ENCODE data around the gene ATAD3C. TPM values are rescaled to one million over a fixed set of nuclear protein-coding genes. Genes with fewer than 3 reads are reported as not detected.
"Not testable (repeated sequence)": the region's sequence is repeated elsewhere in the genome, so short reads cannot be mapped to it uniquely, and the experiment has no call there.

ATAD3C gene
- total RNA-seq, 1 donor from 2014 or later, result 1.8 TPM

DNA sequence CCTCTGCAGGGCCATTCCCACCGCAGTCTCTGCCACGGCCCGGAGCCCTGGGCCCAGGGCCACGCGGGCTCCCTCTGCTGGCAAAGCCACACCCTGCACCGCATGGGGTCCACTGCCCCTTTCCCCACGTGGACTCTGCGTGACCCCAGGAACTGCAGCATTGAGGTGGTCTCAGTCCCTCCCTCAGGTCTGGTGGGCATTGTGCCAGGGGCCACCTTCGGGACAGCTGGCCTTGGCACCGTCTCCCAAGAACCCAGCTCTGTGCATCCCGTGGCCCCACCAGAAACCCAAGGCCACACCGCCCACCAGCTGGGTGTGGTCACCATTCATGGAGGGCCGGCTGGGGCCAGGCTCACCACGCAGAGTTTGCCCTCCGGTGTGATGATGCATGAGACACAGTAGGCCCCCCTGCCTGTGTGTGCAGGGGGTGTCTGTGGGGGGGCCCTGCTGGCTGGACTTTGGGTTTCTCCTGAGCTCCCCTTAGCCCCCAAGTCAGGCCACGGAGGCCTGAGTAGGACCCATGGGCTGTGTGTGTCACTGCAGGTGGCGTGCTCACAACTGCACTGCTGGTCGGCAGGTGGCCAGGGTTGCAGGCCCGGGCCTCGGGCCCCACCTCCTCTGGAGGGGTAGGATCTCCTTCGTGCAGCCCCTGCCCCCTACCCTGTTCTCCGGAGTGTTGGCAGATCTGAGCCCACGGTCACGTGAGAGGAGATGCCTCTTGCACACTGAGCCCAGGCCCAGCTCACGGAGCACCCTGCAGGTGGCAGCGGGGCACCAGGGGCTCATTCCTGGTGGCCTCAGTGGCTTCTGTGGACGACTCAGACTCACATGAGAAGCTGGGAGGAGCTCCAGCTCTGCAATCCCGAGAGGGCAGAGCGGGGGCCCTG, 8.2 kb upstream of the ATAD3C start:
- Mint-ChIP-seq H3K4me3 (ENCODE audit: unreplicated experiment) (no peak overlapping the region), H3K36me3 (ENCODE audit: low read depth, unreplicated experiment) (no peaks in the 10 kb centered on the region), H3K27ac (ENCODE audit: unreplicated experiment) (peak overlapping the region; percentile 34), H3K9me3 (ENCODE audit: unreplicated experiment) (no peaks in the 10 kb centered on the region), H3K27me3 (ENCODE audit: low read depth, unreplicated experiment) (no peaks in the 10 kb centered on the region), H3K4me1 (ENCODE audit: low read depth, unreplicated experiment) (peaks cover 5% of the 10 kb centered on the region)
- Histone ChIP-seq H4K20me1 (ENCODE audit: insufficient read depth, low read length) (peaks cover 6% of the 10 kb centered on the region), H3K4me1 (ENCODE audit: insufficient read depth, low read length) (peaks cover 2% of the 10 kb centered on the region), H3K27me3 (ENCODE audit: insufficient read depth, low read length) (no peaks in the 10 kb centered on the region), H3K4me3 (ENCODE audit: insufficient read depth, low read depth, low read length) (no peak overlapping the region), H3K27ac (ENCODE audit: low read depth, low read length) (no peak overlapping the region), H3K9me3 (ENCODE audit: insufficient read depth, low read depth, low read length) (no peaks in the 10 kb centered on the region), H3K4me2 (ENCODE audit: low read length) (no peak overlapping the region), H3K9ac (ENCODE audit: low read length) (no peak overlapping the region), H3K36me3 (ENCODE audit: insufficient read depth, low read length) (no peaks in the 10 kb centered on the region), H3K79me2 (ENCODE audit: insufficient read depth, low read length) (no peaks in the 10 kb centered on the region), H2AFZ (ENCODE audit: low read depth, low read length) (no peak overlapping the region)
- FAIRE-seq (no peak), DNase-seq (ENCODE audit: low read depth) (no peak)
- TF ChIP-seq EZH2 (IDR thresholded peaks at IDR 0.05; ENCODE audit: insufficient read depth, low read length), result no peak
- TF ChIP-seq, protein P1, sequence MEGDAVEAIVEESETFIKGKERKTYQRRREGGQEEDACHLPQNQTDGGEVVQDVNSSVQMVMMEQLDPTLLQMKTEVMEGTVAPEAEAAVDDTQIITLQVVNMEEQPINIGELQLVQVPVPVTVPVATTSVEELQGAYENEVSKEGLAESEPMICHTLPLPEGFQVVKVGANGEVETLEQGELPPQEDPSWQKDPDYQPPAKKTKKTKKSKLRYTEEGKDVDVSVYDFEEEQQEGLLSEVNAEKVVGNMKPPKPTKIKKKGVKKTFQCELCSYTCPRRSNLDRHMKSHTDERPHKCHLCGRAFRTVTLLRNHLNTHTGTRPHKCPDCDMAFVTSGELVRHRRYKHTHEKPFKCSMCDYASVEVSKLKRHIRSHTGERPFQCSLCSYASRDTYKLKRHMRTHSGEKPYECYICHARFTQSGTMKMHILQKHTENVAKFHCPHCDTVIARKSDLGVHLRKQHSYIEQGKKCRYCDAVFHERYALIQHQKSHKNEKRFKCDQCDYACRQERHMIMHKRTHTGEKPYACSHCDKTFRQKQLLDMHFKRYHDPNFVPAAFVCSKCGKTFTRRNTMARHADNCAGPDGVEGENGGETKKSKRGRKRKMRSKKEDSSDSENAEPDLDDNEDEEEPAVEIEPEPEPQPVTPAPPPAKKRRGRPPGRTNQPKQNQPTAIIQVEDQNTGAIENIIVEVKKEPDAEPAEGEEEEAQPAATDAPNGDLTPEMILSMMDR (IDR thresholded peaks at IDR 0.05; ENCODE audit: insufficient read depth, low read depth, low read length), result peak; percentile 49

DNA sequence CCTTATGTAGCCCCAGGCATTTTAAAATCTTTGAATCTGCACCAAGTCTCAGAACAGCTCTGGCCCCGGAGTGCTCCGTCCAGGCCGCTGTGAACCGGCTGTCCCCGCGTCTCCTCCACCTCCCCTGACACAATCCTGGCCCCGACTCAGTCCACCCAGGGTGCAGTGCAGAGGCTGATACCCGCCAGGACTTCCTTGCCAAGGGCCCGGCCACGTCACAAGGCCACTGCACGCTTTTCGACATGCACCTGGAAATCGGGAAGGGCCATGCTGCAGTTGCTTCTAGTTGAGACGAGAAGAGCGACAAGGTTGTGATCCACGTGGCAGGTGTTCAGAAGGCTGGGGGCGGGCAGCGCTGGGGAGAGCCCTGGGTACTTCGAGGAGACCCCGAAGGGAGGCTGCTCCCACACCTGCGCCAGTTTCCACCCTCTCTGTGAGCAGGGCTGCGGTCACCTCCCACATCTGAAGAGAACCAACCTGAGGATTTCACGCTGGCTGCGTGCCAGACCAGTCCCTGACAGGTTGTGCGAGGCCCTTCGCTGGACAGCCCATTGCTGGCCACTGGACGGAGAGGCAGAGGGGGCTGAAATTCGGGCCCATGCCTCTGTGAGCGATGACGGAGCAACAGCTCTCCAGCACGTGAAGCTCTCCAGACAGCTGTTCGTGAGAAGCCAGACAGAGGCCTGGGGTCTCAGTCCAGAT, 7.3 kb upstream of the ATAD3C start:
- TF ChIP-seq, protein P1 (IDR thresholded peaks at IDR 0.05; ENCODE audit: insufficient read depth, low read depth, low read length), result no peak
- TF ChIP-seq EZH2 (IDR thresholded peaks at IDR 0.05; ENCODE audit: insufficient read depth, low read length), result no peak
- FAIRE-seq, result no peak
- no peaks in the 10 kb centered on the region for H3K27me3 Mint-ChIP-seq (ENCODE audit: low read depth, unreplicated experiment)

DNA sequence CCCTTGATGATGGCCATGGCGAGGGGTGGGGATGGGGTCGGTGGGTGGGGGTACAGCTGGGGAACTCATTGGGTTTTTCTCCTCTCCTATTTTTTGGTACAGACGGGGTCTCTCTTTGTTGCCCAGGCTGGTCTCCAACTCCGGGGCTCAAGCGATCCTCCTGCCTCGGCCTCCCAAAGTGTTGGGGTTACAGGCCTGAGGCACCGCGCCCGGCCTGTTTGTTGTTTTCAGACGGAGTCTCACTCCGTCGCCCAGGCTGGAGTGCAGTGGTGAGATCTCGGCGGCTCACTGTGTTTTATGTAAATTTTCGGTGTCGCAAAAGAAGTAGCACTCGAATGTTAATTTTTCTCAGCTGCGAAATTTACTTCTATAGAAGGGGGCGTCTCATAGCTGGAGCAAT, 2.9 kb upstream of the ATAD3C start:
- FAIRE-seq, result not testable (repeated sequence)

More for the DNA sequence above, 7.3 kb upstream of the ATAD3C start:
- Mint-ChIP-seq H3K36me3 (ENCODE audit: low read depth, unreplicated experiment) (no peaks in the 10 kb centered on the region), H3K4me3 (ENCODE audit: unreplicated experiment) (no peak overlapping the region), H3K4me1 (ENCODE audit: low read depth, unreplicated experiment) (peaks cover 5% of the 10 kb centered on the region), H3K9me3 (ENCODE audit: unreplicated experiment) (no peaks in the 10 kb centered on the region), H3K27ac (ENCODE audit: unreplicated experiment) (peak overlapping the region; percentile 26)
- DNase-seq (ENCODE audit: low read depth), result no peak
- no peak overlapping the region for H2AFZ ChIP-seq (ENCODE audit: low read depth, low read length)
- H3K9ac ChIP-seq (ENCODE audit: low read length), result no peak overlapping the region
- no peaks in the 10 kb centered on the region for H3K79me2 ChIP-seq (ENCODE audit: insufficient read depth, low read length)
- H3K36me3 ChIP-seq (ENCODE audit: insufficient read depth, low read length), result no peaks in the 10 kb centered on the region
- H4K20me1 ChIP-seq (ENCODE audit: insufficient read depth, low read length), result no peaks in the 10 kb centered on the region
- no peak overlapping the region for H3K4me3 ChIP-seq (ENCODE audit: insufficient read depth, low read depth, low read length)
- no peaks in the 10 kb centered on the region for H3K27me3 ChIP-seq (ENCODE audit: insufficient read depth, low read length)
- H3K27ac ChIP-seq (ENCODE audit: low read depth, low read length), result no peak overlapping the region
- no peak overlapping the region for H3K4me2 ChIP-seq (ENCODE audit: low read length)
- no peaks in the 10 kb centered on the region for H3K9me3 ChIP-seq (ENCODE audit: insufficient read depth, low read depth, low read length)
- H3K4me1 ChIP-seq (ENCODE audit: insufficient read depth, low read length), result no peaks in the 10 kb centered on the region

GRCh38 chr1:1450616-1451015, 1.1 kb downstream of the ATAD3C start:
- H3K36me3 Mint-ChIP-seq (ENCODE audit: low read depth, unreplicated experiment); H3K27me3 ChIP-seq (ENCODE audit: insufficient read depth, low read length); H3K4me2 ChIP-seq (ENCODE audit: low read length); H3K9me3 Mint-ChIP-seq (ENCODE audit: unreplicated experiment); H3K9me3 ChIP-seq (ENCODE audit: insufficient read depth, low read depth, low read length); FAIRE-seq; H3K79me2 ChIP-seq (ENCODE audit: insufficient read depth, low read length); H3K36me3 ChIP-seq (ENCODE audit: insufficient read depth, low read length); H3K27ac ChIP-seq (ENCODE audit: low read depth, low read length); H3K27ac Mint-ChIP-seq (ENCODE audit: unreplicated experiment); H3K4me3 Mint-ChIP-seq (ENCODE audit: unreplicated experiment); H3K4me1 ChIP-seq (ENCODE audit: insufficient read depth, low read length); H2AFZ ChIP-seq (ENCODE audit: low read depth, low read length); H3K4me1 Mint-ChIP-seq (ENCODE audit: low read depth, unreplicated experiment); H3K9ac ChIP-seq (ENCODE audit: low read length); H3K4me3 ChIP-seq (ENCODE audit: insufficient read depth, low read depth, low read length); H4K20me1 ChIP-seq (ENCODE audit: insufficient read depth, low read length); DNase-seq (ENCODE audit: low read depth): not testable (repeated sequence)
- peaks cover 19% of the 10 kb centered on the region for H3K27me3 Mint-ChIP-seq (ENCODE audit: low read depth, unreplicated experiment)

More for the DNA sequence above, 2.9 kb upstream of the ATAD3C start:
- not testable (repeated sequence) for H3K4me1 Mint-ChIP-seq (ENCODE audit: low read depth, unreplicated experiment); H3K36me3 Mint-ChIP-seq (ENCODE audit: low read depth, unreplicated experiment); H3K4me3 ChIP-seq (ENCODE audit: insufficient read depth, low read depth, low read length); H3K27ac ChIP-seq (ENCODE audit: low read depth, low read length); H3K27ac Mint-ChIP-seq (ENCODE audit: unreplicated experiment); H3K4me2 ChIP-seq (ENCODE audit: low read length); H3K9me3 Mint-ChIP-seq (ENCODE audit: unreplicated experiment); DNase-seq (ENCODE audit: low read depth); H2AFZ ChIP-seq (ENCODE audit: low read depth, low read length); H4K20me1 ChIP-seq (ENCODE audit: insufficient read depth, low read length); H3K36me3 ChIP-seq (ENCODE audit: insufficient read depth, low read length); H3K4me3 Mint-ChIP-seq (ENCODE audit: unreplicated experiment); H3K79me2 ChIP-seq (ENCODE audit: insufficient read depth, low read length); H3K27me3 ChIP-seq (ENCODE audit: insufficient read depth, low read length); H3K9me3 ChIP-seq (ENCODE audit: insufficient read depth, low read depth, low read length); H3K9ac ChIP-seq (ENCODE audit: low read length); H3K4me1 ChIP-seq (ENCODE audit: insufficient read depth, low read length)
- peaks cover 19% of the 10 kb centered on the region for H3K27me3 Mint-ChIP-seq (ENCODE audit: low read depth, unreplicated experiment)
